WI38 (cell line): ENCODE data around the gene IL4I1.

Experiments used
- H3K4me3 ChIP-seq: 2 replicates; pipeline ENCODE4 v1.5.1; 2011; ENCODE audit warnings: low read depth, mild to moderate bottlenecking, control low read depth, low read length
- TF ChIP-seq, protein P1 (sequence below): IDR thresholded peaks from 2 replicates; pipeline ENCODE4 v1.5.1; 2012; ENCODE audit warnings: low read depth, mild to moderate bottlenecking, control low read depth, low read length

The IL4I1 gene

DNA sequence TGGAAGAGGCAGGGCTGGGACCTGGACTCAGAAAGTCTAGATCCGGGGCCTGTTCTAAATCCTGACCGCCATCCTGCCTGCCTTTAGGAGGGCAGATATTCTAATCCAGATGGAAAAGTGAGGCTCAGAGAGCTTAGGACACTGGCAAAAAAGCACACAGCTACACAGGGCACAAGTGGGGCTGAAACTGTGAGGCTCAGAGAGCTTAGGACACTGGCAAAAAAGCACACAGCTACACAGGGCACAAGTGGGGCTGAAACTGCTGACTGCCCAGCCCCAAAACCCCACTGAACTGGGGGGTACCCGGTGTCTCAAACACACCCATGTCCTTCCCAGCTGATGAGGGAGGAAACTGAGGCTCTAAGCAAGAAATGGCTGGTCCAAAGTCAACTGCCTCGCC lies 21.5 kb downstream of the IL4I1 start:
- TF ChIP-seq, protein P1, sequence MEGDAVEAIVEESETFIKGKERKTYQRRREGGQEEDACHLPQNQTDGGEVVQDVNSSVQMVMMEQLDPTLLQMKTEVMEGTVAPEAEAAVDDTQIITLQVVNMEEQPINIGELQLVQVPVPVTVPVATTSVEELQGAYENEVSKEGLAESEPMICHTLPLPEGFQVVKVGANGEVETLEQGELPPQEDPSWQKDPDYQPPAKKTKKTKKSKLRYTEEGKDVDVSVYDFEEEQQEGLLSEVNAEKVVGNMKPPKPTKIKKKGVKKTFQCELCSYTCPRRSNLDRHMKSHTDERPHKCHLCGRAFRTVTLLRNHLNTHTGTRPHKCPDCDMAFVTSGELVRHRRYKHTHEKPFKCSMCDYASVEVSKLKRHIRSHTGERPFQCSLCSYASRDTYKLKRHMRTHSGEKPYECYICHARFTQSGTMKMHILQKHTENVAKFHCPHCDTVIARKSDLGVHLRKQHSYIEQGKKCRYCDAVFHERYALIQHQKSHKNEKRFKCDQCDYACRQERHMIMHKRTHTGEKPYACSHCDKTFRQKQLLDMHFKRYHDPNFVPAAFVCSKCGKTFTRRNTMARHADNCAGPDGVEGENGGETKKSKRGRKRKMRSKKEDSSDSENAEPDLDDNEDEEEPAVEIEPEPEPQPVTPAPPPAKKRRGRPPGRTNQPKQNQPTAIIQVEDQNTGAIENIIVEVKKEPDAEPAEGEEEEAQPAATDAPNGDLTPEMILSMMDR = no peak
- H3K4me3 ChIP-seq = peak overlapping the region; percentile 89

DNA sequence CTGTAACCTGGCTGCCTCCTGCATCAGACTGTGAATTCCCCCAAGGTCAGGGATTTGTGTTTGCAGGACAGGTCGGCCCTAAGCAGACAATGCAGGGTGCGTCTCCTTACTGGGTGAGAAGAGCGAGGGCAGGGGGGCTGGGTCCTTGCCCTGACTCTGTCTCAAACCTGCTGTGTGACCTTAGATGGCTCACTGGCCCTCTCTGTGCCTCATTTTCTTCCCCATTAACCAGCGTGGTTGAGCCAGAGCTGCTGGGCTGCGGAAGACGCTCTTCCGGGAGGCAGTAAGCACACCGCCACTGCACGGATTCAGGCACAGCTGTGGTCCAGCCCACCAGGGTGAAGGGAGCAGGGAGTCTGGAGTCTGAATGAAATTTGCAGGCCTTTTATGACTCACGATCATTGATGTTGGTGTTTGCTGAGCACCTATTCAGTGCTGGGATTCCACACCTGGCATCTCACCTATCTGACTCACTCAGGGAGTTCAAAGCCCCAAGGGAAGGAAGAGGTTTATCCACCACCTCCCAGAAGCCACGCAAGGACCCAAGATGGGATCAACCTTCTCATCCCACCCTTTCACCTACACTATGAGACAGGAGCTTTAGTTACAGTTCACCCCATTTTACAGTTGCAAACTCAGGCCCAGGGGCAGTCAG lies 22.1 kb downstream of the IL4I1 start:
- TF ChIP-seq, protein P1 = no peak
- H3K4me3 ChIP-seq = no peak overlapping the region; the same call in 1 of the 2 replicates

DNA sequence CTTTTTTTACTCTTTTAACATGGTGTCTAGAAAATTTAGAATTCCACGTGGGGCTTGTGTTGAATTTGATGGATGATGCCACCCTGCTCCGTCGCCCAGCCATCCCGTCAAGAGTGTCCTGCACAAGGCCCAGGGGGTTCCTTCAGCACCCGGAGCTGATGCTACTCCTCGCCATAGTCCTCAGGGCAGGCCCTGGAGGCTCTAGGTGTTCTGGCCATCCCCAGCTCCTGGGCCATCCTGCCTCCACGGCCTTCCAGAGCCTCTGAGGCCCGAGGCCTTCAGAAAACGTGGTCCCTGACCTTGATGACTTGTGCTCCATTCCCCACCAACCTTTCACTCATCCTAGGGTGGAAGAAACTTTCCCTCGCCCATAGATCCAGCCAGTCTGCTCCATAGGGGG lies 22.9 kb downstream of the IL4I1 start:
- H3K4me3 ChIP-seq = no peak overlapping the region
- TF ChIP-seq, protein P1 = no peak

DNA sequence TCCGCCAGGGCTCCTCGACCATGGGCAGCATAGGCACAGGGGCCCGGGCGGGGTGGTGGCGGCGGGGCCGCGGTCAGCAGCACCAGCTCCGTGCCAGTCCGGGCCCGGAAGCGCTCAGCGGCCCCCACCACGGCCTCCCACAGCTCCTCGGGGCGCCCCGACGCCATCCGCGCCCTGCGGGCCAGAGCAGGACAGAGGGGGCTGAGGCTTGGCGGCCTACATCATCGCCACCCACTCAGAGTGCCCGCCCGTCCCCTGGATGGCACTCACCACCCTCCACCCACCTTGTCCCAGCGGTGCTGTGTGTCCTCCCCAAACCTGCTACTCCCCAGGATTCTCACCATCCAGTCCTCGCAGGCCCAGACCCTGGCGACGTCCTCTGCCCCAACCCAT lies 23.6 kb downstream of the IL4I1 start:
- no peak overlapping the region for H3K4me3 ChIP-seq
- TF ChIP-seq, protein P1 = no peak

DNA sequence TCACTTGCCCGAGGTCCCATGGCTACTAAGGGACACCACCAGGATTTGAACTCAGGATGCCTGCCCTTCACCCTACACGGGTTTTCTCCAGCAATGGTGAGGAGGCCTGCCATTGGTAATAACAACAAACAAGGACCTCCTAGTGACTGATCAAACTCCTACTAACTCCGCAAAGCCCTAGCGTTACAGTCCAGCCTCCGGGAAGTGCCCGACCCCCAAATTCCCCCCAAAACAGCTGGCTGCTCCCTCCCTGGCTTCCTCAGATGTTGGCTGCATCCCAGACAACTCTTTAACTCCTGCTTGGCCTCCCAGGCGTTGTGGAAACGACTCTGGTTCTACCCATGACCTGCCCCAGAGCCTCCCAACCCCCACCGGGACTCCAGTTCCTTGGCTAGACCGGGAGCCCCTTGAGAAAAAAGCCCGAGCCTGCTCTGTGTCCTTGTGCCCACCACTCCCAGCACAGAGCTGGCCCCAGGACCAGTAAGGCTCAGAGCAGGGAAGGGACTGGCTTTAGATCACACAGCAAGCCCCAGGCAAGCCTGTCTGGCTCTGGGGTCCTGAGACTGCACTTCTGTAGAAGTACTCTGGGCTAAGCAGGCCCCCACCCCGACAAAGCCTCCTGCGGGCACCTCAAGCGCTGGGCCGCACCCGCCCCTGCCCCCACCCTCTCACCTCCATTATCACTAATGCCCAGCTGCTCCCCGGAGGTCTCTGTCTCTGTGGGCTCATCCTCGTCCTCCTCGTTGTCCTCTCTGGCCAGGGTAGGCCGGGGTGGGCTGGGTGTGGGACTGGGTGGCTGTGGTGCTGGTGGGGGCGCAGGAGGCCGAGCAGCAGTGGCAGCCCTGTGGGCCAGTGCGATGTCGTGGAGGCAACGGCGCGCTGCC lies 24.2 kb downstream of the IL4I1 start:
- TF ChIP-seq, protein P1 = no peak

DNA sequence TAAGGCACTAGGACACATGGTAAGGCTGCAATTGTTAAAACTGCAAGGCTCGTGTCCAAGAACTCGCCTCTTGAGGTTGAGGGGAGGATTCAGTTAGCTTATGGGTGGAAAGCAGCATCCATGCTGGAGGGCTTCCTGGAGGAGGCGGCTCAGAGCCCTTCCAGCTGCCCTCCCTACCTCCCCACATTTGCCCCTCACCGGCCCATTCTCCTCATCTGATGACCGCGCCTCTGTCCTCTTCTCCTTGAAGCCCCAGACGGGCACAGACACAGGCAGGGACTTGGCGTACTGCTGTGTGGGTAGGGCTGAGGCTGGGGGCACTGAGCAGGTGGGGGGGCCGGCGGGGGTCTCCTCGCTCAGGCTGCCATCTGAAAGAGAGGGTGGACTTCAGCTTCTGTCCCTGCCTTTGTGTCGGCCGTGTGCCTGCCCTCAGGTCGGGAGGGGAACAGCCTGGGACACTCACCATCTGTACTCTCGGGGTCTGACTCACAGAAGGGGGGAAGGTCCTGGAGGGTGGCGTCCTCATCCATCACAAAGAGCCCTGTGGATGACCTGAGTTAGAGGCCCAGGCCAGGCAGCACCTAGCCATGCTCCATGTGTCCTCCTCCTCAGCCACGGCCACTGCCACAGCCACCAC lies 25.2 kb downstream of the IL4I1 start:
- H3K4me3 ChIP-seq = no peak overlapping the region
- TF ChIP-seq, protein P1 = no peak

More for the DNA sequence above, 24.2 kb downstream of the IL4I1 start:
- no peak overlapping the region for H3K4me3 ChIP-seq

DNA sequence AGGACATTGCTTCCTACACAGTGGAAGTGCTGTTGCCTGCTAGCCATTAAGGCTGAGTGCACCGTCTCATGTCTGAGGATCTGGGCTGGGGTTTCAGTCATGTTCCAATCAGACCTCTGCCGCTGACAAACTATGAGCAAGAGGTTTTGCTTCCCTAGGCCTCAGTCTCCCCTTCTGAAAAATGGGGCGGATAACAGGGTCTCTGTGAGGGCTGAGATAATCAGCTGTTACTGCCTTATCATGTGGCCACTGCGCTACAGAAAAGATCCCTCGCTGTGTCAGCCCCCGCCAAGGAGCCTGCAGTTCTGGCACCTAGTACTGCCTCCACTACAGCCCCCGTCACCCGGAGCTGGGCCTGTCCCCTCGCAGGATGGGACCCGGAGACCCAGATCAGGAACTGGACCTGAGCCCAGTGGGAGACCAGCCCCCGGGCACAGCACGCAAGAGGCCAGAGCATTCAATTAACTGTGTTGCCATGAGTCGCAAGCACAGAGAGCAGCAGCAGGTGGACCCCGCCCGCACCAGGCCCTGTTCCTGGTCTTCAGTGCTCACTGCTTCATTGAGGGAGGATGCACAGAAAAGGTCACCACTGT lies 26.3 kb downstream of the IL4I1 start:
- TF ChIP-seq, protein P1 = no peak
- peak overlapping the region; percentile 49 for H3K4me3 ChIP-seq
